Thymus (tissue), 14 donors: ENCODE measurements around the gene CCDC110. TPM values are rescaled to one million over a fixed set of nuclear protein-coding genes. Genes with fewer than 3 reads are reported as not detected.
"Not testable (repeated sequence)": the region's sequence is repeated elsewhere in the genome, so short reads cannot be mapped to it uniquely, and the experiment has no call there.

Experiments
- DNase-seq, 9 donors: peaks; one replicate each; pipeline ENCODE4 v3.0.0-alpha.2; 2013; ENCODE audit warnings: low spot score in 9 of 9, low read depth in 6 of 9, missing footprints in 1 of 9
- H3K27ac ChIP-seq, 2 donors: one replicate each; pipeline ENCODE4 v1.5.1; 2013; ENCODE audit warnings: control low read depth in 1 of 2, low read depth in 1 of 2, low read length in 1 of 2, mild to moderate bottlenecking in 1 of 2, moderate library complexity in 1 of 2
- H3K27me3 ChIP-seq, 2 donors: one replicate each; pipeline ENCODE4 v1.5.1; 2013; ENCODE audit warnings: low read length in 1 of 2; ENCODE audit not compliant: control insufficient read depth in 2 of 2, insufficient read depth in 1 of 2
- H3K36me3 ChIP-seq, 2 donors: one replicate each; pipeline ENCODE4 v1.5.1; 2013; ENCODE audit warnings: low read length in 1 of 2, mild to moderate bottlenecking in 1 of 2, moderate library complexity in 1 of 2; ENCODE audit not compliant: control insufficient read depth in 2 of 2, insufficient read depth in 2 of 2
- H3K4me1 ChIP-seq, 2 donors: one replicate each; pipeline ENCODE4 v1.5.1; 2013; ENCODE audit warnings: low read length in 2 of 2; ENCODE audit not compliant: control insufficient read depth in 2 of 2, insufficient read depth in 2 of 2
- H3K4me3 ChIP-seq, 2 donors: one replicate each; pipeline ENCODE4 v1.5.1; 2013; ENCODE audit warnings: low read length in 2 of 2, control low read depth in 1 of 2, mild to moderate bottlenecking in 1 of 2
- H3K9me3 ChIP-seq, 2 donors: one replicate each; pipeline ENCODE4 v1.5.1; 2013; ENCODE audit warnings: low read length in 1 of 2, mild to moderate bottlenecking in 1 of 2; ENCODE audit not compliant: control insufficient read depth in 2 of 2, insufficient read depth in 1 of 2
- WGBS: extraction: QIAGEN DNeasy Blood & Tissue Kit; methylation state at CpG from one replicate; pipeline ENCODE4 v1.1.7; 2013; 5-methylcytosine and 5-hydroxymethylcytosine counted together
- long read RNA-seq, 10 donors: transcript quantifications; one replicate each; lab custom pipeline, GENCODE V29; 2026
- polyA plus RNA-seq: library from polyadenylated mRNA; stranded (reverse); fragments of 200-250 nt; gene quantifications from one replicate; pipeline ENCODE4 v1.2.3, GENCODE V29; 2013
- total RNA-seq: library from RNA; stranded (reverse); fragments of 120-200 nt; gene quantifications from one replicate; pipeline ENCODE4 v1.2.4, GENCODE V29; 2013
- donor health status: healthy.

CCDC110 gene
- total RNA-seq (0.24 TPM), polyA plus RNA-seq (0.30 TPM)
- long read RNA-seq, donor 1 = 0 reads
- long read RNA-seq, donor 2 = 0 reads
- long read RNA-seq, donor 3 = 0 reads
- long read RNA-seq, donor 4 = 0 reads
- long read RNA-seq, donor 5 = 0 reads
- long read RNA-seq, donor 6 = 0 reads
- long read RNA-seq, donor 7 = 0 reads
- long read RNA-seq, donor 8 = 0 reads
- long read RNA-seq, donor 9 = 0 reads
- long read RNA-seq, donor 10 = 0 reads

DNA sequence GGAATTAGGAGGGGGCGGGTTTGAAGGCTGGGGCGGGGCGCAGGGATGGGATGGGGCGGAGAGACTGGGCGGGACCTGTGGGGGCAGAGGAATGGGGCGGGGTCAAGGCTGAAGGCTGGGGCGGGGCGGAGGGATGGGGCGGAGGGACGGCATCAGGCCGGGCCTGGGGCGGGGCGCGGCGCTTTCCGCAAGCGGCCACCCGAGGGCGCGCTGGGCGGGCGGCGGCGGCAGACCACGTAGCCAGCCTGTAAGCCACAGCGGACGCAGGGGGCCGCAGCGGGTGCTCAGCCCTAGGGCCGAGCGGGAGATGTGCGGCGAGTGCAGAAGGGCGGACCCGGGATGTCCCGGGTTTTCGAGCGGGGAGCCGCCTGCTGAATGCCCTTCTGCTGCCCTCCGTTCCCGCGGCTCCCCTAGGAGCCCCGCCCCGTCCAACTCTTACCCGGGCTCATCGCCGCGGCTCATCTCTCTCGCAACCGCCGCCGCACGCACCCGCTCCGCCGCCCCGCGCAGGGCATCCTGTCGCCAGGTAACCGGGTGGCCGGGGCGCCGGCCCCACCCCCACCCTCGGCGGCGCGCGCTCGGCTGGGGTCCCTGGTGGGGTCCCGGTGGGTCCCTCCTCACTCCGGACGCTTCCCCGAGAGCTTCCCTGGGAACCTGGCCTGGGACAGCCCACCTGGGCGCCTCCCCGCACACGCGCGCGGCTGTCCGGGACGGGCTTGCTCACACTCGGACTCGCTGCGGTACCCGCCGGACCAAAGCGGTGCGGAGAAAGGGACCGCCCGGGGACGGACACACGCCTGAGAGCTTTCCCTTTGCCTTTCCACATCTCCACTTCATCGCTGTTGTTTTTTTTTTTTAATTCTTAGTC, at the start of gene CCDC110:
CCDC110 (minus strand) TSS at position 499 of the 868 bp plus-strand sequence; CDS start at position 449, 50 bp downstream.
- 1% methylated on average over 93 of the region's 93 CpGs for WGBS
- Histone ChIP-seq H3K4me3 (peak within 1 kb of the TSS; percentile 47 to 62), H3K27ac (no peak within 1 kb of the TSS), H3K27me3 (peaks cover 20 to 53% of the 10 kb centered on the region in 2 donors), H3K4me1 (peaks cover 9 to 10% of the 10 kb centered on the region in 2 donors), H3K9me3 (no peaks in the 10 kb centered on the region), H3K36me3 (no peaks in the 10 kb centered on the region)
- peak; percentile 34 to 86 (median 67) for DNase-seq

DNA sequence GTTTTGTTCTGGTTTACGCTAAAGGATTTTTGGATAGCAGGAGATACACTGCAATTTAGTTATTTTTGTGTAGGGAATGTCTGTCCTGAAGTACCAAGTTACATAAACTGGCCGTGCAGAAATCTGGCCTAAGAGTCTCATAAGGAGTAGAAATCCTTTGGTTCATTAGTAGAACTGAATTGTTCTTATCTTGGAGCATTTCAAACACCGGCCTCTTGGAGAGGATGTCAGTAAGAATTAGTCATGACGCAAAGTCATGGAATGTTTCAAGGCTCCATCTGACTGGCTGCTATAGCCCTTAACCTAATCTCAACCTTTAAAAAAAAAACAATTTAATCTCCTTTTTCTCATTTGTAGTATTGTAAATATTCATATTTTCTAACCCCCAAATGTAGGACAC, 48.6 kb upstream of the CCDC110 start:
- no peak overlapping the region for H3K27ac ChIP-seq

DNA sequence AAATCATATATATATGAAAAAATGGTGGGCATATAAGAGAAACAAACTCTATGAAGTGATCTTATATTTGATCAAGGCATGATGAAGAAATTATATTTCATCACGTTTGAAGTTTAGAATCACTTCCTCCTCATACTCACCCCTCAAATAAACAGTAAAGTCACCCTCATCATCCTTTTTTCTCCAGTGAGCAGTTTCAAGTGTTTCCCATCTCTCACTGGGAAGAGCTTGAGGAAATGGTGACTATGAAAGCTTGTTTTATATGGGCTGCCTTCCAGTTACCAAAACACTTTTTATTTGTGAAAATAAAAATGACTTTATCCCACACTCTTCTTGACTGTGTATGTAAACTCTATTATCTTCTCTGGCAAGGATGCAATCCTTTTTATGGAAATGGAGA, 47.0 kb upstream of the CCDC110 start:
- peaks cover 0 to 13% of the 10 kb centered on the region in 2 donors for H3K27me3 ChIP-seq
- H3K36me3 ChIP-seq = no peaks in the 10 kb centered on the region
- H3K27ac ChIP-seq = no peak overlapping the region
- 39% methylated on average over 1 of the region's 1 CpG for WGBS
- H3K9me3 ChIP-seq = no peaks in the 10 kb centered on the region
- no peak for DNase-seq
- H3K4me3 ChIP-seq = no peak overlapping the region
- no peaks in the 10 kb centered on the region for H3K4me1 ChIP-seq

More for the DNA sequence above, 48.6 kb upstream of the CCDC110 start:
- Histone ChIP-seq H3K36me3 (no peaks in the 10 kb centered on the region), H3K27me3 (no peaks in the 10 kb centered on the region), H3K9me3 (no peaks in the 10 kb centered on the region), H3K4me1 (no peaks in the 10 kb centered on the region), H3K4me3 (no peak overlapping the region)
- no peak for DNase-seq
- 83% methylated on average over 4 of the region's 4 CpGs for WGBS

DNA sequence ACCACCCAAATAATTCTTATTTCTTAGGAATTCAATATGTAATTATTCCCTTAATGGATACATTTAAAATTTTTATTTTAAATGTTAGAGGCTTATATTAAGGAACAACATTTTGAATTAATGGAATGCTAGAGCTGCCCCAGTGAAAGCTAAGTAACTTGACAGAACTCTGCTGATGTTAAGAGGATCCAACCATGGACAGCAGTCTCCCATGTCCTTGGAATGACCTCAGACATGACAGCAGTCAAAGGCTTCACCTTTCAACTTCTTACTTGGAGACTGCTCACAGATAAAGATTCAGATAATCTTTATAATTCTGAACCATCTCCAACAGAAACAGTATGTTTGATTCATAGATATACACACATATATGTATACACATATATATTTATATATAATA, 46.5 kb upstream of the CCDC110 start:
- Histone ChIP-seq H3K4me1 (no peaks in the 10 kb centered on the region), H3K4me3 (no peak overlapping the region), H3K9me3 (no peaks in the 10 kb centered on the region), H3K27ac (no peak overlapping the region), H3K27me3 (peaks cover 0 to 16% of the 10 kb centered on the region in 2 donors), H3K36me3 (no peaks in the 10 kb centered on the region)
- DNase-seq = no peak

DNA sequence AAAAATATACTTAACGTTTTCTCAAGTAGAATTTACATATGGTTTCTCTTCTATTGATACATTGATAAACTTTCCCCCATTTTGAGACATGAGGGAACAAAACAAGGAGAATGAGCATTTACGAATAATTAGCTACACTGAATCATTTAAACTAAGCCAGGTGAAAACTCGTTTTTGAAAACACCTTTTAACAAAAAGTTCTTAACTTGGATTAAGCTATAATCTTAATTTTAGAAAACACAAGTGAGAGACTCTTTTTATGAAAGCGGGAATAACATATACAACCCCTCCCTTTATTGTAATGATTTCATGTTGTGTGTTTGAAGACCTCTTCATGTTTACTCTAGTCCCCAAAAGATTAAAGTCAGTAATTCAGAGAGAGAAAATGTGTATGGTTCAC, 43.7 kb upstream of the CCDC110 start:
- 86% methylated on average over 4 of the region's 4 CpGs for WGBS
- H3K27ac ChIP-seq = no peak overlapping the region
- H3K27me3 ChIP-seq = peaks cover 0 to 20% of the 10 kb centered on the region in 2 donors

DNA sequence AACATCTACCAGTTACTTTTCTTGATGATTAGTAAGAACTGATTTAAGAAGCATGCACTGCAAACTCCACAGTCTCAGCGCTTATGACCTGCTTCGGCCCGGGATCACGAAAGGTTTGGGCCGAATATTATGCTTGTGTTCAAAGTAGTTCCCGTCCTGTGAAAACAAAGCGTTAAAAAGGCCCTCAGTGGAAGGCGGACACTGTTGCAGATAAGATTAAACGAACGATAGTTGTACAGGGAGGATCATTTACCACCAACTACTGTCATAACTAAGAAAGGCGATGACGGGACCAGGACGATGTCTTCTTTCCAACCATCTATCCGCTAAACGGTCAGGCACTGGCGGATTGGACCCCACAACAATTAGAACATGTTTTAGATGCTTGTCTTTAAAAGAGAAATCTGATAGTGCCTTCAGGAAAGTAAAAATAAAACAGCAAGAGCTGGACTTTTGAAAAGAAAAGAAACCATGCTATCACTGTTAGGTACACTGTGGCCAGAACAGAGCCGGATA, 42.7 kb upstream of the CCDC110 start:
- DNase-seq = no peak
- H3K4me1 ChIP-seq = no peaks in the 10 kb centered on the region
- WGBS = 89% methylated on average over 17 of the region's 17 CpGs
- H3K27ac ChIP-seq = no peak overlapping the region
- H3K27me3 ChIP-seq = peaks cover 0 to 20% of the 10 kb centered on the region in 2 donors
- H3K9me3 ChIP-seq = no peaks in the 10 kb centered on the region
- H3K4me3 ChIP-seq = no peak overlapping the region
- no peaks in the 10 kb centered on the region for H3K36me3 ChIP-seq

More for the DNA sequence above, 43.7 kb upstream of the CCDC110 start:
- no peaks in the 10 kb centered on the region for H3K36me3 ChIP-seq
- H3K4me3 ChIP-seq = no peak overlapping the region
- H3K9me3 ChIP-seq = no peaks in the 10 kb centered on the region
- no peak for DNase-seq
- no peaks in the 10 kb centered on the region for H3K4me1 ChIP-seq

DNA sequence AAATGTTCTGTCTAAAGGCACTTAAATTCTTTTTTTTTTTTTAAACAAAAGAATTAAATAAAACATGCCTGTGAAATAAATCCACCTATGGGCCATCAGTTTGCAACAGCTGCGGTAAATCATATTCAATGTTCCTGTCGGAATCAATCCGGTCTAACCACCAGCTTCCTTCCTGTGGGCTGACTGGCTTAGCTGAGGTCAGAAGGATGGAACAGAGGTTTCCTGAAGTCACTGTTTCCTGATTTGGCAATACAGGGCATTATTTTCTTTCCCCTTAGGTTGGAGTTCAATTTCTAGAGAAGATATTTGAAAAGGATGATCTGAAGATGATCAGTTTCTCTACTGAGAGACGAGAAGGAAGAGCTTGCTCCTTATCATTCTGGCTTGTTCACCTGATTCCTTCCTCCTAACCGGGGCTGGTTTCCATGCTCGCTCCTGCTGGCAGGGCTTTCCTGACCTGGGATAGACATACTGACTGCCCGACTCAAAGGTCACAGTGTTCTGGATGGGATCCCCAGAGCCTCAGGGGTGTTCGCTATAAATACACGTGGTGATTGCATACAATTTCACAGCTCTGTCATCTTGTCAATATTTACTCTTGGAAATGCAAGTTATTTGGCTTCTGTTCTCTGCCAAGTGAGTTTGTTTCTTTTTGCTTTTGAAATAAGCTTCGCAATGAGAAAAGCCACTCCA, 42.1 kb upstream of the CCDC110 start:
- no peaks in the 10 kb centered on the region for H3K9me3 ChIP-seq
- no peak overlapping the region for H3K27ac ChIP-seq
- H3K4me1 ChIP-seq = no peaks in the 10 kb centered on the region
- peaks cover 0 to 20% of the 10 kb centered on the region in 2 donors for H3K27me3 ChIP-seq
- H3K36me3 ChIP-seq = no peaks in the 10 kb centered on the region
- no peak overlapping the region for H3K4me3 ChIP-seq
- DNase-seq = no peak
- 28% methylated on average over 10 of the region's 10 CpGs for WGBS

DNA sequence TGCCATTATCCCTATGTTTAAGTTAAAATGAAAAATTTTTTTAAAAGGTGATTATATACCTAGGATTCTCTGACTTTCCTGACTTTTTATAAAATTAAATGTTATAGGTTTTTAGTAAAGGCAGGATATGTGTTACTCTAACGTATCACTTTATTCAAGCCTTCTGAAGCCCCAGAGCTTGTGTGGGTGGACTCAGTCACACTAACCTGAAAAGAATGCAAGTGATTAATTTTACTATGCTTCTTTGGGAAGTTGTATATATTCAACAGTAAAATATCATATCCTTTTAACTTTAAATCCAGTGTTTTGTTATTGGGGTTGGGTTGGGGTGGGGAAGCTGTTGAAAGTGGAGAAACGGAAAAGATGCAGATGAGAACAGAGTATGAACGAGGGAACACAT, 41.0 kb upstream of the CCDC110 start:
- H3K4me3 ChIP-seq = no peak overlapping the region
- no peak for DNase-seq
- WGBS = 57% methylated on average over 3 of the region's 3 CpGs
- no peaks in the 10 kb centered on the region for H3K36me3 ChIP-seq
- H3K4me1 ChIP-seq = no peaks in the 10 kb centered on the region
- no peaks in the 10 kb centered on the region for H3K9me3 ChIP-seq
- no peak overlapping the region for H3K27ac ChIP-seq
- peaks cover 0 to 20% of the 10 kb centered on the region in 2 donors for H3K27me3 ChIP-seq

DNA sequence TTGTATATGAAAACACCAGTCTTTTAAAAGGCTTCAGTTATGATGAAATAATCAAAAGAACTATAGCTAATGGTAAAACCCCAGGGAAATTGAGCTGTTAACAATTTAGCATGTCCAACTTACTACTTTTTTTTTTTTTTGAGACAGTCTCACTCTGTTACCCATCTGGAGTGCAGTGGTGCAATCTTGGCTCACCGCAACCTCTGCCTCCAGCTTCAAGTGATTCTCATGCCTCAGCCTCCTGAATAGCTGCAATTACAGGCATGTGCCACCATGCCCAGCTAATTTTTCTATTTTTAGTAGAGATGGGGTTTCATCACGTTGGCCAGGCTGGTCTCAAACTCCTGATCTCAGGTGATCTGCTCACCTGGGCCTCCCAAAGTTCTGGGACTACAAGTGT, 39.7 kb upstream of the CCDC110 start:
- not testable (repeated sequence) for H3K36me3 ChIP-seq, H3K4me1 ChIP-seq, H3K27ac ChIP-seq, H3K4me3 ChIP-seq, DNase-seq, H3K9me3 ChIP-seq
- peaks cover 0 to 23% of the 10 kb centered on the region in 2 donors for H3K27me3 ChIP-seq
- 63% methylated on average over 2 of the region's 2 CpGs for WGBS
